Activated CD4-positive, alpha-beta T cell treated with anti-CD3 and anti-CD28 coated beads for 4 hours (primary cell): Measurements from ENCODE around the gene ZFYVE21.
"Not testable (repeated sequence)": the region's sequence is repeated elsewhere in the genome, so short reads cannot be mapped to it uniquely, and the experiment has no call there.

Experiments used
- DNase-seq, 2 donors: peaks; one replicate each; pipeline ENCODE4 v3.0.0-alpha.2; 2020

ZFYVE21 gene

DNA sequence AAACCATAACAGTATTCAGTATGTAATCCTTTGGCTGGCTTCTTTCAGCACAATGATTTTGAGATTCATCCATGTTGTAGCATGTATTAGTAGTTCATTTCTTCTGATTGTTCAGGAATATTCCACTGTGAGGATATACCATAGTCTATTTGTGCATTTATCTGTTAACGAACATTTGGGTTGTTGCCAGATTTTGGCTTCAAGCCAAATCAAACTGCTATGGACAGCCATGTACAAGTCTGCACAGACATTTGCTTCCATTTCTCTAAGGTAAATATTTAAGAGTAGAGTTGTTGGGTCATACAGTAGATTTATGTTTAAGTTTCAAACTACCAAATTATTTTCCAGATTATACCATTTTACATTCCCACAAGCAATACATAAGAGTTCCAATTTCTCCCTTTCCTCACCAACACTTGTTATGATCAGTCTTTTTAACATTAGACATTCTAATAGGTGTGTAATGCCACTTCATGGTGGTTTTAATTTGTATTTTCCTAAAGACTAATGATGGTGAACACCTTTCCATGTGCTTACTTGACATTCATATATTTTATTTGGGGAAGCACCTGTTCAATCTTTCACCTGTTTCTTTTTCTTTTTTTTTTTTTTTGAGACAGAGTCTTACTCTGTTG, 56.6 kb downstream of the ZFYVE21 start:
- no peak for DNase-seq

DNA sequence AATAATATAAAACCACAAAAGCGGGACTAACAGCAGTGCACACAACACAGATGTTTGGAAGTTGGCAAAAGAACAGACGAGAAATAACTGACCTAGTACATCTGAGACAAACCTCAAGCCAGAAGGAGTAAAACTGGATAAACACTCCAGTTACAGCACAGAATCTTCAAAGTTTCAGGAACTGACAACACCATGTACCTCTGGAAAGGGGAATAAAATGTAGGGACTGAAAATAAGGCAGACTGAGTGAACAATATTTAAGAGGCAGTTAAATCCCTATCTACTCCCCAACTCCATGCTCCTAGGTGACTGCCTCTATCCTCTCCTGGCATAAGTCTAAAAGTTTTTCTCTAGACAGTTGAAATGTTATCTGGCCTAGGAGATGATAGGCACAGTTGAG, 57.9 kb downstream of the ZFYVE21 start:
- DNase-seq = no peak

DNA sequence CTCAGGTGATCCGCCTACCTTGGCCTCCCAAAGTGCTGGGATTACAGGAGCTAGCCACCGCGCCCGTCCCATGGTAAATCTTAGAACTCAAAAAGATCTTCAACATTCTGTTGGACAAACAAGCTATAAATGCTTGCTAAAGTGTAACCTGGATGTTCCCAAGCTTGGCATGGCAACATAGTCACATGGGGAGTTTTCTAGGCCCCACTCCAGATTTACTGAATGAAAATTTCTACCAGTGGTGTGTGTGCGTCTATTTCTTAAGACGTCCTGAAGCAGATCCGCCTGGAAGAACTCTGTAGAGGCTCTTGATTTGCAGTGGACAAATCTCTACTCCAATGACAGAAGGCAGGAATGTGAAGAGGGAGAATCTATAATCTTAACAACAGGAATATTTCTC, 59.9 kb downstream of the ZFYVE21 start:
- DNase-seq = no peak

DNA sequence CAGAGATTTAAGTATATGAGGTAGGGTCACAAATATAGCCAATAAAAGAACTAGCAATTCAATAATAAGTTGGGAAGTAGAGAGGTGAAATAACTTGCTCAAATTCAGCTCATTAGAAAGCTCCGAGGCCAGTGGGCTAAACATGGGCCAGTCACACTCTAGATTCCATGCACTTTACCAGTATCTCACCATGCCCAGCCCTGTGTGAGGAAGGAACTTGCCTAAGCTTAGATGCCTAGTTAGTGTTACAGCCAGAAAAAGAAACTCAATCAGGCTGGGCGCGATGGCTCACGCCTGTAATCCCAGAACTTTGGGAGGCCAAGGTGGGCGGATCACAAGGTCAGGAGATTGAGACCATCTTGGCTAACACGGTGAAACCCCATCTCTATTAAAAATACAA, 60.7 kb downstream of the ZFYVE21 start:
- DNase-seq = not testable (repeated sequence)

DNA sequence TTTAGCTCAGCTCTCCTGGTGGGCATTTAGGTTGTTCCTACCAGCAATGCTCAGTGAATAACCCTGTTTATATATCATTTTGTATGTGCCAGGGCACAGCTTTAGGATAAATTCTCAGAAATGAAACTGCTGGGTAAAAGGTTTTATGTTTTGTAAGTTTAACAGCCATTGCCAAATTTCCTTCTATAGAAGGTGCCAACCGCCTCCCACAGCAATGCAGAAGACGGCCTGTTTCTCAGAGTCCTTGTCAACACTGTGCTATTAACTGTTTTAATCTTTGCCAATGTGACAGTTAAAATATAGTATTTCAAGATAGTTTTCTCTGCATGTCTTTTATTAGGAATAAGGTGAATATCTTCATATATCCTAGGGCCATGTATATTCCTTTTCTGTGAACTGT, 66.8 kb downstream of the ZFYVE21 start:
- no peak for DNase-seq
